NCI-H69 (cell line): ENCODE results near the gene PRUNE2.

Source experiments
- DNase-seq: peaks from one replicate; lab custom pipeline; 2025; lab: John Stamatoyannopoulos, UW

PRUNE2 gene

GRCh38 chr9:76699971-76700370 lies 205.9 kb downstream of the PRUNE2 start:
- no peak for DNase-seq

DNA sequence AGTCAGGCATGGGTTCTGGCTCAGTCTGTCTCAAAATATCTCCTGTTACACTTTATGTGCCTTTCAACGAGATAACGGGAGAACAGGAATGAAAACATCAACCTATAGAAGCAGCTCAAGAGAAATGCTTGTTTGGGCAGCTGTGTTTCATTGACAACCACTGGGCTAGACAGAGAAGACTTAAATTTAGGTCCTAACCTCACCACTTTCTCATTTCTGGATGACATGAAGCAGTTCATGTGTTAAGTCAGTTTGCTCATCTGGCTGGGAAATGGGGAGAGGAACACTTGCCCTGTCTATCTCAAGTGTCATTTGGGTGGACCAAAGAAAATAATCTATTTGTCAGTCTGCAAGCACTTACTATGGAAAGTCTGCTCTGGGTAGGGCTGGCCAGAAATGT lies 208.4 kb downstream of the PRUNE2 start:
- peak; percentile 44 for DNase-seq

- no peak for DNase-seq
These were observed 208.8 kb downstream of the PRUNE2 start for GRCh38 chr9:76697081-76697480.

- DNase-seq, result no peak
These were observed 212.0 kb downstream of the PRUNE2 start for GRCh38 chr9:76693912-76694311.

GRCh38 chr9:76692458-76693129 lies 213.3 kb downstream of the PRUNE2 start:
- no peak for DNase-seq

GRCh38 chr9:76691517-76692313 lies 214.2 kb downstream of the PRUNE2 start:
- peak; percentile 80 for DNase-seq

GRCh38 chr9:76690973-76691370 lies 214.9 kb downstream of the PRUNE2 start:
- DNase-seq, result no peak

GRCh38 chr9:76690246-76690972 lies 215.5 kb downstream of the PRUNE2 start:
- DNase-seq, result no peak

- DNase-seq, result peak; percentile 33
These were observed 217.3 kb downstream of the PRUNE2 start for GRCh38 chr9:76688471-76689238.

DNA sequence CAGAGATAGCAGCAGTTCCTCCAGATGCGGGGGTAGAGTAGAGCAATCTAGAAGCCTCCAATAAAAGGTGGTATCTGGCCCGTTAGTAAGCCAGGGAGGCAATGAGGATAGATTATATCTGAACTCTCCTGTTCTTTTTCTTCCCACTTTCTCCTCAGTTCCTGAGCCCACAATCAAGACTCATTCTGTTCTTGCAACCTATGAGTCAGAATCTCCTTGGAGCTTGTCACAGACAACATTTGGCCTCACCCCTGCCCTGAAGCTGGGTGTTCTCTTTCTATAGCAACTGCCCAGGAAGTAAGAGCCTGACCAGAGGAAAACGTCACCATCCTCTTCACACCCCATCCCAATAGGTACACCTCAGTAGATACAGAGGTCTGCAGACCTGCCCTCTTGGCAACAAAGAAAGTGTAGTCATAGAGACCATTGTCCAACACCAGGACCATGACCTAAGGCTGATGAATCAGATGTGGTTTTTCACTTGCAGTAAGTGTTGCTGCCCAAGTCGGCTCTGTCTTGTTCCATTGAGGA lies 218.0 kb downstream of the PRUNE2 start:
- no peak for DNase-seq

DNA sequence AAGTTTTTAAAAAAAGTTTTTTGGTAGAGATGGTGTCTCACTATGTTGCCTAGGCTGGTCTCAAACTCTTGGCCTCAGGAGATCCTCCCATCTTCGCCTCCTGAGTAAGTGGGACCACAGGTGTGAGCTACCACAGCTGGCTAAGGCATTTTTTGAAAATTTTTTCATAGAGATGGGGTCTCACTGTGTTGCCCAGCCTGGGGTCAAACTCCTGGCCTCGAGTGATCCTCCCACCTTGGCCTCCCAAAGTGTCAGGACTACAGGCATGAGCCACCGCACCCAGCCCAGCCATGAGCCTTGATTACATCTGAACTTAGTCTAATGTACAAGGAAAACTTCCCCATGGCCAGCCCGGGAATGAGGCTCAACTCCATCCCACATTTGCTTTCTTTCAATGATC lies 219.2 kb downstream of the PRUNE2 start:
- DNase-seq, result no peak

DNA sequence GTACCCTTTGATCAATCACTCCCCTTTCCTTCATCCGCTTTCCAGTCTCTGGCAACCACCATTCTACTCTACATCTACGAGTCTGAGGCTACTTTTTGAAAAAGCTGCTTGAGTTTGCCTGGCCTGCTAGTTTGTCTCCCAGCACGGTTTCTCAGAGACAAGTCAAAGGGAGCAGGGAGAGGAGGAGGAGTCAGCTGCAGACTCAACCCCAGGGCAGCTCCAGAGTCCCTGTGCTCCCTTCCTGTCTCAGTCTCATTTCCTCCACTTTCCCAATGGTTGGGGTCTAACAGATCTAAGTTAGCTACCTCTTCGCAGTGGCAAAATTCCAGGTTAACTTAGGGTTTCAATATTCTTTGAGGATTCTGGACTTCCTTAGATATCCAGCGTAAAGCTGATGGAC lies 221.7 kb downstream of the PRUNE2 start:
- no peak for DNase-seq

DNA sequence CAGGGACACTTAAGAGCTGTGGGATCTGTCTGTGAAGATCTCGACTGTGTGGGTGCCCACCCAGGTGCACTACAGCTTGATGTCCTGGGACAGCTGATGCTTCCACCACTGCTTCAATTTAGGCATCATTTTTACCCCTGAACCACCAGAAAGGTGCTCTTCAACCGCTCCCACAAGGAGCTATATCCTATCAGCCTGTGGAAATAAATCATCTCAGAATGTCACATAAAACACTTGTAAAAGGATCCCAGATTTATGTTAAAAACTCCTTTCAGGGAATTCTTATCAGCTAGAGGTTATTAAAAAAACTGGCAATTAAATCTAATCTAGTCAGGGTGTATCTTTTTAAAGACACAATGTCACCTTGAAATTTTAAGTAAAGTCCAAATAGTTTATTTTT lies 224.4 kb downstream of the PRUNE2 start:
- DNase-seq, result no peak

DNA sequence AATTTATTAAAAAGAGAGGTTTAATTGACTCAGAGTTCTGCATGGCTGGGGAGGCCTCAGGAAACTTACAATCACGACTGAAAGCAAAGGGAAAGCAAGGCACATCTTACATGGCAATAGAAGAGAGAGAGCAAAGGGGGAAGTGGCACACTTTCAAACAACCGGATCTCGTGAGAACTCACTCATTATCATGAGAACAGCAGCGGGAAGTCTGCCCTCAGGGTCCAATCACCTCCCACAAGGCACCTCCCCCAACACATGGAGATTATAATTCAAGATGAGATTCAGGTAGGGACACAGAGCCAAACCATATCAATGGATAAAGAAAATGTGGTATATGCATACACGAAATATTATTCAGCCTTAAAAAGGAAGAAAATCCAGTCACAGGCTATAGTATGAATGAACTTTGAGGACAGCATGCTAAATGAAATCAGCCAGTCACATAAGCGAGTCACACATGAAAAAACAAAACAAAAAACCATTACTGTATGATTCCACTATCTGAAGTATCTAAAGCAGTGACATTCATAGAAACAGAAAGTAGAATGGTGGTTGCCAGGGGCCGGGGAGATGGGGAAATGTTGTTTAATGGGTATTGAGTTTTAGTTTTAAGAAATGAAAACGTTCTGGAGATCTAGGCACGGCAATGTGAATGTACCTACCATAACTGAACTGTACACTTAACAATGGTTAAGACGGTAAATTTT lies 225.0 kb downstream of the PRUNE2 start:
- DNase-seq, result no peak

DNA sequence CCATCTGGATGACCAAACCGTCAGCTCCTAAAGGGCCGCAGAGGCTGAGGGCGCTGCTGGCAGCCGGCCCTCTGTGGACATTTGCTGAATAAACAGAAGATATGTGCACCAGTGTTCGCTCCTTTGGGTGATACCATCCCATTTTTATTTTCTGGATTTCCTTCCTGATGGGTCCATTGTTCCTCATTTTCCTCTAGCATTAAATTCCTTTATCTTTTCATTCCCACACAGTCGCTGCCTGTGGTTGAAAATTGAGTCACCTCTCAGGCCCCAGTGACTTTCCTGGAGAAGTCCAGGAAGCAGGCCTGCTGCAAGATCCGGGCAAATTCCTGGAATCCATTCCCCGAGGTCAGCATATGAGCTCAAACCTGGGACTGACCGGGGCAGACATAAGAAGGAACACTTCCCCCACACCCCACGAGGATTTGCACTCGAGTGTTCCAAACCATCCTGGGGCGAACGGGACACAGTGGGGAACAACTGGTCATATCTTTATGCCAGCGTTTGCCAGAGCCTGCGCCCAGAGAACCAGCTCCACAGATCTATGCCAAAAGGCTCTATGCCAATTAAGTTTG lies 228.3 kb downstream of the PRUNE2 start:
- DNase-seq, result peak; percentile 86

- DNase-seq, result peak; percentile 88
These were observed 229.1 kb downstream of the PRUNE2 start for GRCh38 chr9:76676857-76677256.

DNA sequence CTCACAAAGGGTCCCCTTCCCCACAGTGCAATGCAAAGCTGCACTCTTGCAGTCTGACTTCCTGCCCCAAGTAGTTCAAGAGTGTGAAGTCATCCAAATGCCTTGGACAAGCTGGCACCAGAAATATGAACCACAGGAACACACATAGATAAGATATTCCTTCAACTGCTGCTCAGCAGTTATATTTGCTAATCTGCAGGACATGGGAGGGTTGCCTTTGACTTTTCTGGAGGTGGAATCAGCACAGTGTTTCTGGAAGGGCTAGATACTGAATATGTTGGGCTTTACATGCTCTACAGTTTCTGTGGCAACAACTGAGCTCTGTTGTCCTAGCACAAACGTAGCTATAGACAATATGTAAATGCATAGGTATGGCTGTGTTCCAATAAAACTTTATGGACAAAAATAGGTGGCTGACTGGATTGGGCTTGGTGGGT lies 238.4 kb downstream of the PRUNE2 start:
- DNase-seq, result peak; percentile 20

DNA sequence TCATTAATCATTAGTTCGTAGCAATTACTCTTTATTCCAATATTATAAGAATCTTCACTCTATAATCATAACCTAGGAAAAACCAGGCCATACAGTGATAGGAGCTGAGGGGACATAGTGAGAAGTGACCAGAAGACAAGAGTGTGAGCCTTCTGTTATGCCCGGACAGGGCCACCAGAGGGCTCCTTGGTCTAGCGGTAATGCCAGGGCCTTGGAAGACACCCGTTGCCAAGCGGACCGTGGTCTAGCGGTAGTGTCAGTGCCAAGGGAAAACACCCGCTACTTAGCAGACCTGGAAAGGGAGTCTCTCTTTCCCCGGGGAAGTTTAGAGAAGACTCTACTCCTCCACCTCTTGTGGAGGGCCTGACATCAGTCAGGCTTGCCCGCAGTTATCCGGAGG lies 239.9 kb downstream of the PRUNE2 start:
- DNase-seq, result peak; percentile 73

- DNase-seq, result no peak
These were observed 240.5 kb downstream of the PRUNE2 start for GRCh38 chr9:76665458-76665857.

DNA sequence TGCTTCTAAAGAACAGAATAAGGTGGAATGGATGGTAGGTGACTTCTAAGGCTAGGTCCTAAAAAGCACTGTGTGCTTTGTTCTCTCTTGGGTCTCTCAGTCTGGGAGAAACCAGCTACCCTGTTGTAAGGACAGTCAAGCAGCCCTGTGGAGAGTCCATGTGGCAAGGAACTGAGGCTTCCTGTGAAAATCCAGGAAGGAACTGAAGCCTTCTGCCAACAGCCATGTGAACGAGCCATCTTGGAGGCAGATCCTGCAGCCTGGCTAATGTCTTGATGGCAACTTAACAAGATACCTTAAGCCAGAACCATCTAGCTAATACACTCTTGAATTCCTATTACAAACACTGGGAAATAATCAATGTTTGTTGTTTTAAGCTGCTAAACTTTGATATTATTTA lies 241.8 kb downstream of the PRUNE2 start:
- no peak for DNase-seq
